GM19463 (cell line): ENCODE measurements around the gene RTP2.

Experiments used
- ATAC-seq: cut with Tn5 transposase; IDR thresholded peaks from one replicate; pipeline ENCODE4 v1.9.1; 2021; ENCODE audit warnings: mild to moderate bottlenecking, moderate library complexity; ENCODE audit not compliant: unreplicated experiment

The RTP2 gene

DNA sequence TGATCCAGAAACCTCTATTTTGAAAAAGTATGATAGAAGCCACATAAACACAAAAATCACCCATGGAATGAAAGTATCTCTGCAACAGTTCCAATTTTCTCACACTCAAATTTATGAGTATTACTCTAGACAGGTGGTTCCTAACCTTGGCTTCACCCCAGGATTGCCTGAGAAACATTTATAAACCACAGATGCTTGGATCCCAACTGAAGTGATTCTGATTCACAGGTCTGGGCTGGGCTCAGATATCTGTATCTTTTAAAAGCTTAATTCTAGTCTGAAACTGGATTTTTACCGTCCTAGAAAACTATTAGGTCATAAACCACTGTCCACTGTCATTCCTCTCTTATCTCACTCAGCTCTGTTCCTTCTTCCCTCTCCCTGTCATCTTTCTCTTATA lies 24.8 kb downstream of the RTP2 start:
- no peak for ATAC-seq

DNA sequence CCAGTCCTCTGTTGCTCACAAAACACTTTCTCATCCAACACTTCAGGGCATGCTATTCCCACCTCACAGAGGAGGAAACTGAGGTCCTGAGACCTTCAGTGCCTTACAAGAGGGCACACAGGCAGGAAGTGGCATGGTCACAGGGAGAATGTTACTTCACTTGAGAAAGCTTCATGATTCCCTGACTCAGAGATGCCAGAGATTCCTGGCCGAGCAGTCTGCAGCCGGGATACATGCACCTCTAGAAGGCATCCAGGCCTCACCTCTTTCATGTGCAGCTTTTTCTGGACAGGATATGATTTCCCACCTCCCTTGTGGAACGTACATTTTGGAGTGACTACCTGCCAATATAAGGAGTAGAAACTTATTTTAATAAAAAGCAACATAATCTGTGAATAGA lies 29.3 kb downstream of the RTP2 start:
- no peak for ATAC-seq

- ATAC-seq, result no peak
These were observed 32.5 kb downstream of the RTP2 start, which contains the start of gene SST for GRCh38 chr3:187669675-187670504. TSS of gene SST (minus strand) at chr3:187670394. CDS start at chr3:187670291, 103 bp downstream.

GRCh38 chr3:187667526-187667925 lies 34.8 kb downstream of the RTP2 start:
- no peak for ATAC-seq

DNA sequence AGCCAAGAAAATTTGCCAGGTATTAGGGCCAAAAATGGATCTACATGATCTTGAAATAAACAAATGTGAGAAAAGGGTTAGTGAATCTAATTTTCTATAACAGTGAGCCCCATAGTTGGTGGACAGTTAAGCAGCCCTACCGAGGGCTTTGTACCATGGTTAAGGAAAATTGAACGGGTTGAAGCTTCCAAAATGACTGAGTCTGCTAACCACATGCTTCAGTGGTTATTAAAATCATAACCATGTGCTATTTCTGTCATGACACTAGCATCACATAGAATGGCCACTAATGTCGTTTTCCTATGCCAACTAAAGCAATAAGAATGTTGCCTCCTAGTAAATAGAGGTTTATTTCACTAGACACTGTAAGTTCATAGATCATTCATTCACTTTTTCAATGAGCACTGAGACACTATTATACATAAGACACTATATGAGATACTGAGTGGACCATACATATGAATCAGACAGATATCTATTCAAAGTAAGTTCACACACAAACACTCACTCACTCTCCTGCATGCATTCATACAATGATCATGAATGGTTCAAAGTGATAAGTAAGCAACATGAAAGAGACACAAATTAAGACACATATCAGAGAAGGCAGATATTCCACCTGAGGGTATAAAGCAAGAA lies 36.5 kb downstream of the RTP2 start:
- no peak for ATAC-seq

DNA sequence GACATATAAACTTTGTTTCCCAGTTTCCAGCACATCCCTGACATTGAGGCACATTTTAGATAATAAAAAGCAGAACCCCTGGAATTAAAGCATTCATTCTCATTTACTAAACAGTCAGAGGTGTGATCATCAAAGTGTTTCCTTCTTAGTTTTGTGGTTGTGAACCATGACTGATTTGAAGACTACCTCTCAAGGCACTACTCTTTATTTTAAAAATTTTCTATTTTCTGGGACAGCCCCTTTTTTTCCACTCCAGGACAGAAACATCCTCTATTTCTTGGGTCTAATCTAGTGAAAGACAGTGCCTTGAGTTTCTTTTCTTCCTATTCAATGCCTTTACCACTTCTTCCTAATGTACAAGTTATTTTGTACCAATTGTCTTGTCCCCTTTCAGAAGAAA lies 37.3 kb downstream of the RTP2 start:
- ATAC-seq, result no peak

GRCh38 chr3:187662848-187663409 lies 39.4 kb downstream of the RTP2 start:
- ATAC-seq, result no peak

- ATAC-seq, result no peak
These were observed 41.1 kb downstream of the RTP2 start for GRCh38 chr3:187661267-187661666.

DNA sequence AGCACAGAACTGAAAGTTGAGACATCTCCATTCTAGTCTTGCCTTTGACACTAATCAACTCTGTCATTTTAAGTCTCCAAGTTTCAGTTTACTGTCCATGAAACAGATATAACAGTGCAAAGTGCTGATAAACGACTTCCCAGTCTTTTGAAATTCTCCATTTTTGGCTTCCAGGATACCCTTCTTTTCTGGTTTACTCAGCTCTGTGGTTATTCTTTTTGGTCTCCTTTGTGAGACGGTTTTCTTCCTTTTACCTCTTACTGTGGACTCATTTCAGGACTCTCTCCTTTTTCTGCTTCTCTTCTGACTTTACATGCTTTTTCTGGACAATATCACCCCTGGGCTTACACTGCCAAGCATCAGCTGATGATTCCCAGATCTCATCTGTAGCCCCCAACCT lies 51.1 kb downstream of the RTP2 start:
- ATAC-seq, result no peak
